Glomerular endothelial cell (primary cell): ENCODE data around the gene SGO1. TPM values are rescaled to one million over a fixed set of nuclear protein-coding genes. Genes with fewer than 3 reads are reported as not detected.

Source experiments
- total RNA-seq: library from RNA; depleted of rRNA; stranded (reverse); fragments of >200 nt; gene quantifications from 2 replicates; pipeline ENCODE4 v1.2.3, GENCODE V29; 2015

SGO1 gene
- total RNA-seq, 1 donor from 2014 or later = 4.3 TPM

Other genes starting within 250 kb of the SGO1 start
- 83.3 and 104 TPM in 2 replicates for gene RAB5A, start 239.1 kb downstream of the SGO1 start, total RNA-seq
- not detected in 2 replicates for gene PP2D1, start 173.9 kb downstream of the SGO1 start, total RNA-seq
- gene KAT2B, start 145.8 kb downstream of the SGO1 start, total RNA-seq = 9.5 and 15.1 TPM in 2 replicates